DOHH2 (cell line): ENCODE results near the gene UNC80.

Experiments used
- H3F3A ChIP-seq: fragments of 200-600 bp; sonication (generic), shearing (Covaris generic); 2 replicates; pipeline ENCODE4 v1.6.0; 2016; ENCODE audit warnings: antibody characterized with exemption, mild to moderate bottlenecking; ENCODE audit not compliant: control insufficient read depth, insufficient read depth
- H3K27ac ChIP-seq: fragments of 200-600 bp; sonication (generic); 2 replicates; pipeline ENCODE4 v1.5.1; 2014; ENCODE audit warnings: low read depth, mild to moderate bottlenecking, low read length, moderate library complexity
- H3K27me3 ChIP-seq: fragments of 200-600 bp; sonication (generic); 2 replicates; pipeline ENCODE4 v1.6.1; 2014; ENCODE audit warnings: mild to moderate bottlenecking, low read length, mixed read lengths; ENCODE audit not compliant: control insufficient read depth
- H3K36me3 ChIP-seq: fragments of 200-600 bp; sonication (generic); 2 replicates; pipeline ENCODE4 v1.6.1; 2014; ENCODE audit warnings: mild to moderate bottlenecking, low read length, moderate library complexity, mixed read lengths; ENCODE audit not compliant: control insufficient read depth
- H3K4me1 ChIP-seq: fragments of 200-600 bp; sonication (generic); 2 replicates; pipeline ENCODE4 v1.6.1; 2014; ENCODE audit warnings: mild to moderate bottlenecking, low read length, mixed read lengths; ENCODE audit not compliant: control insufficient read depth
- H3K4me2 ChIP-seq: fragments of 200-600 bp; sonication (generic); 2 replicates; pipeline ENCODE4 v1.6.0; 2014; ENCODE audit warnings: mild to moderate bottlenecking, low read length, moderate library complexity
- H3K4me3 ChIP-seq: fragments of 200-600 bp; sonication (generic); 2 replicates; pipeline ENCODE4 v1.5.1; 2014; ENCODE audit warnings: mild to moderate bottlenecking, low read length, mixed read lengths
- H3K79me2 ChIP-seq: fragments of 200-600 bp; sonication (generic); 2 replicates; pipeline ENCODE4 v1.6.1; 2014; ENCODE audit warnings: mild to moderate bottlenecking, low read length, mixed read lengths; ENCODE audit not compliant: control insufficient read depth
- H3K9me2 ChIP-seq: fragments of 200-600 bp; sonication (generic); replicated peaks from 2 replicates; pipeline ENCODE4 v1.6.1; 2014; ENCODE audit warnings: mild to moderate bottlenecking, low read length, mixed read lengths; ENCODE audit not compliant: control insufficient read depth
- H3K9me3 ChIP-seq: fragments of 200-600 bp; sonication (generic); 2 replicates; pipeline ENCODE4 v1.6.1; 2014; ENCODE audit warnings: antibody characterized with exemption, low read length, mixed read lengths; ENCODE audit not compliant: control insufficient read depth, insufficient read depth
- H4K20me1 ChIP-seq: fragments of 200-600 bp; sonication (generic); 2 replicates; pipeline ENCODE4 v1.6.0; 2014; ENCODE audit warnings: low read depth, mild to moderate bottlenecking, antibody characterized with exemption, low read length, moderate library complexity; ENCODE audit not compliant: control insufficient read depth, insufficient read depth
- CTCF ChIP-seq: fragments of 200-600 bp; sonication (generic); IDR thresholded peaks from one replicate; pipeline ENCODE4 v1.5.1; 2014; ENCODE audit warnings: antibody characterized with exemption, mild to moderate bottlenecking, low read depth, low read length; ENCODE audit not compliant: poor library complexity, severe bottlenecking
- EZH2phosphoT487 ChIP-seq: fragments of 200-600 bp; sonication (generic); IDR thresholded peaks from 2 replicates; pipeline ENCODE4 v1.6.1; 2017; ENCODE audit warnings: borderline replicate concordance, mild to moderate bottlenecking, antibody characterized with exemption, low read length, moderate library complexity, mixed read lengths

UNC80 gene

GRCh38 chr2:209960676-209961630 is 189.3 kb downstream of the UNC80 start:
- Histone ChIP-seq H3K79me2 (no peaks in the 10 kb centered on the region), H3K4me1 (no peaks in the 10 kb centered on the region), H3K9me3 (no peaks in the 10 kb centered on the region), H3K4me2 (no peak overlapping the region), H3K4me3 (no peak overlapping the region), H3K36me3 (no peaks in the 10 kb centered on the region), H3F3A (no peaks in the 10 kb centered on the region), H3K9me2 (no peaks in the 10 kb centered on the region), H3K27ac (no peak overlapping the region), H4K20me1 (no peaks in the 10 kb centered on the region), H3K27me3 (peaks cover 4% of the 10 kb centered on the region; the same call in 1 of the 2 replicates)
- TF ChIP-seq EZH2phosphoT487 (no peak), CTCF (peak; percentile 78)

GRCh38 chr2:209965723-209966122 is 194.1 kb downstream of the UNC80 start:
- TF ChIP-seq EZH2phosphoT487 (no peak), CTCF (no peak)
- no peaks in the 10 kb centered on the region for H3K9me2 ChIP-seq
- no peaks in the 10 kb centered on the region for H3K9me3 ChIP-seq
- H3K79me2 ChIP-seq = no peaks in the 10 kb centered on the region
- no peaks in the 10 kb centered on the region for H3K4me1 ChIP-seq
- no peaks in the 10 kb centered on the region for H4K20me1 ChIP-seq
- H3F3A ChIP-seq = no peaks in the 10 kb centered on the region
- peaks cover 6% of the 10 kb centered on the region; the same call in 1 of the 2 replicates for H3K27me3 ChIP-seq
- H3K4me3 ChIP-seq = no peak overlapping the region
- H3K27ac ChIP-seq = no peak overlapping the region
- no peaks in the 10 kb centered on the region for H3K36me3 ChIP-seq
- H3K4me2 ChIP-seq = no peak overlapping the region

- no peak overlapping the region for H3K4me2 ChIP-seq
- no peaks in the 10 kb centered on the region for H4K20me1 ChIP-seq
- H3K79me2 ChIP-seq = no peaks in the 10 kb centered on the region
- no peak overlapping the region for H3K4me3 ChIP-seq
- H3K9me3 ChIP-seq = no peaks in the 10 kb centered on the region
- H3K27ac ChIP-seq = no peak overlapping the region
- no peaks in the 10 kb centered on the region for H3F3A ChIP-seq
- no peaks in the 10 kb centered on the region for H3K4me1 ChIP-seq
- TF ChIP-seq CTCF (no peak), EZH2phosphoT487 (no peak)
- peaks cover 12% of the 10 kb centered on the region; the same call in 1 of the 2 replicates for H3K27me3 ChIP-seq
- no peaks in the 10 kb centered on the region for H3K36me3 ChIP-seq
- H3K9me2 ChIP-seq = no peaks in the 10 kb centered on the region
Measured at GRCh38 chr2:209969692-209970091, 198.1 kb downstream of the UNC80 start.
